ENCODE measurements around the gene VCAM1.

DNA sequence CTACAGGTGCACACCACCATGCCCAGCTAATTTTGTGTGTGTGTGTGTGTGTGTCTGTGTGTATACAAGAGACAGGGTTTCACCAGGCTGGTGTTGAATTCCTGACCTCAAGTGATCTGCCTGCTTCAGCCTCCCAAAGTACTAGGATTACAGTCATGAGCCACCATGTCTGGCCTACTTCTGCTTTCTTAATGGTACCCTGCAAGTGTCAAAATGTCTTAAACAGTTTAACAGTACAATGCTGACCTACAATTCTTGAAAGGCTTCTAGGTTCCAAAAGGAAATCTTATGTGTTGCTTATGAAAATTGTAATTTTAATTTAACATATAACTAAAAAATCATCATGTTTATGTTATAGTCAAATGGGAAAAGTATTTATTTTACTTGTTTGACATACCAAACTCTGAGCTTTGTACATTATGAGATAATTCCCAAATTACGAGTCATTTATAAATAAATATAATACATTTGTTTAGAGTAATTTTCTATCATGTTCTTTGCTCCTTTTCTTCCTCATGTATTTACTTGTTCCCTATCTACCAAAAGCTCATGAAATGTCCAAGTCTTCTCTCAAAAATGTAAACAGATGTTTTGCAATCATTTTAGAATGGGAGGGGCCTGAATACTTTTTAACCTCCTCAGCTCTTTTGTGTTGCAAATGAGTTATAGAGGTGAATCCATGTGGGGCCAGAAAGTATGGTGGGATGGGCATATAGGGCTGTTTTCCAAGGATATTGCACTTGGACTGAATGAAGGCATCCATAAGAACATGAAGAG lies 8.4 kb upstream of the VCAM1 start:
- TF ChIP-seq MAX (IDR thresholded peaks at IDR 0.05; ENCODE audit: insufficient read depth, insufficient read length): no peak
- no peak for TF ChIP-seq POLR2AphosphoS5 (IDR thresholded peaks at IDR 0.05; ENCODE audit: insufficient read depth, low read depth, low read length)
- no peak for TF ChIP-seq POLR2A (IDR thresholded peaks at IDR 0.05; ENCODE audit: low read depth, low read length)
- no peak for TF ChIP-seq JUN (IDR thresholded peaks at IDR 0.05; ENCODE audit: borderline replicate concordance, insufficient read depth, insufficient read length, low read depth)
- TF ChIP-seq, protein P1, sequence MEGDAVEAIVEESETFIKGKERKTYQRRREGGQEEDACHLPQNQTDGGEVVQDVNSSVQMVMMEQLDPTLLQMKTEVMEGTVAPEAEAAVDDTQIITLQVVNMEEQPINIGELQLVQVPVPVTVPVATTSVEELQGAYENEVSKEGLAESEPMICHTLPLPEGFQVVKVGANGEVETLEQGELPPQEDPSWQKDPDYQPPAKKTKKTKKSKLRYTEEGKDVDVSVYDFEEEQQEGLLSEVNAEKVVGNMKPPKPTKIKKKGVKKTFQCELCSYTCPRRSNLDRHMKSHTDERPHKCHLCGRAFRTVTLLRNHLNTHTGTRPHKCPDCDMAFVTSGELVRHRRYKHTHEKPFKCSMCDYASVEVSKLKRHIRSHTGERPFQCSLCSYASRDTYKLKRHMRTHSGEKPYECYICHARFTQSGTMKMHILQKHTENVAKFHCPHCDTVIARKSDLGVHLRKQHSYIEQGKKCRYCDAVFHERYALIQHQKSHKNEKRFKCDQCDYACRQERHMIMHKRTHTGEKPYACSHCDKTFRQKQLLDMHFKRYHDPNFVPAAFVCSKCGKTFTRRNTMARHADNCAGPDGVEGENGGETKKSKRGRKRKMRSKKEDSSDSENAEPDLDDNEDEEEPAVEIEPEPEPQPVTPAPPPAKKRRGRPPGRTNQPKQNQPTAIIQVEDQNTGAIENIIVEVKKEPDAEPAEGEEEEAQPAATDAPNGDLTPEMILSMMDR (IDR thresholded peaks at IDR 0.05; ENCODE audit: extremely low read depth in 1 of 2, insufficient read depth in 1 of 2, low read depth in 1 of 2, low read length in 2 of 2): no peak
- no peak for TF ChIP-seq EZH2 (IDR thresholded peaks at IDR 0.05; ENCODE audit: borderline replicate concordance, low read depth, low read length, severe bottlenecking)
- TF ChIP-seq GATA2 (IDR thresholded peaks at IDR 0.05; ENCODE audit: insufficient read depth, insufficient read length, low read depth, low read length): no peak
- TF ChIP-seq MYC (IDR thresholded peaks at IDR 0.05; ENCODE audit: low read depth, low read length): no peak
